Thyroid gland (tissue), 4 donors: ENCODE measurements around the gene CPE. TPM values are rescaled to one million over a fixed set of nuclear protein-coding genes. Genes with fewer than 3 reads are reported as not detected.
"Not testable (repeated sequence)": the region's sequence is repeated elsewhere in the genome, so short reads cannot be mapped to it uniquely, and the experiment has no call there.

Source experiments
- DNase-seq, 2 donors: peaks; one replicate each; pipeline ENCODE4 v3.0.0-alpha.2; 2019
- H3K27ac ChIP-seq, 3 donors: fragments of 200-600 bp; sonication (generic); 1 replicate in 2 of 3; 2 replicates in 1 of 3; pipeline ENCODE4 v1.5.1; 2016 to 2019; ENCODE audit warnings: mild to moderate bottlenecking in 1 of 3, moderate library complexity in 1 of 3
- H3K27me3 ChIP-seq: fragments of 200-600 bp; sonication (generic); one replicate; pipeline ENCODE4 v1.5.1; 2019
- H3K36me3 ChIP-seq, 2 donors: fragments of 200-600 bp; sonication (generic); one replicate each; pipeline ENCODE4 v1.5.1; 2016 to 2019
- H3K4me1 ChIP-seq, 2 donors: fragments of 200-600 bp; sonication (generic); one replicate each; pipeline ENCODE4 v1.5.1; 2017 to 2019
- H3K4me3 ChIP-seq, 3 donors: fragments of 200-600 bp; sonication (generic); replicated peaks in 1 of 3; 1 replicate in 2 of 3; 2 replicates in 1 of 3; pipeline ENCODE4 v1.5.1; 2016; ENCODE audit warnings: mild to moderate bottlenecking in 1 of 3
- H3K9me3 ChIP-seq: fragments of 200-600 bp; sonication (generic); one replicate; pipeline ENCODE4 v1.5.1; 2017
- POLR2A ChIP-seq, 2 donors: fragments of 450-650 bp; IDR thresholded peaks; one replicate each; pipeline ENCODE4 v1.6.1; 2017; ENCODE audit warnings: antibody characterized with exemption in 2 of 2, mild to moderate bottlenecking in 2 of 2, moderate library complexity in 1 of 2
- WGBS, 2 donors: methylation state at CpG; one replicate each; pipeline ENCODE4 v1.1.5; 2017; 5-methylcytosine and 5-hydroxymethylcytosine counted together
- intact Hi-C: fragments of 100-400 bp; cut with DNase I; formaldehyde crosslinking; loops from one replicate; pipeline ENCODE4 v1.15.1; 2023
- total RNA-seq, 4 donors: library from RNA; depleted of rRNA; stranded (reverse); fragments of >200 nt; gene quantifications; one replicate each; pipeline ENCODE4 v1.2.3, GENCODE V29; 2016
- TF ChIP-seq, protein P1 (sequence below), 6 experiments: fragments of 200-600 bp in 3 of 6; fragments of 450-650 bp in 3 of 6; sonication (generic) in 3 of 6; IDR thresholded peaks; one replicate each; pipeline ENCODE4 v1.5.1; 2016 to 2019; ENCODE audit warnings: antibody characterized with exemption in 6 of 6, mild to moderate bottlenecking in 2 of 6, inconsistent platforms in 1 of 6, moderate library complexity in 1 of 6

The CPE gene
- total RNA-seq, 4 donors from 2014 or later, result 159 to 334 (median 309) TPM

DNA sequence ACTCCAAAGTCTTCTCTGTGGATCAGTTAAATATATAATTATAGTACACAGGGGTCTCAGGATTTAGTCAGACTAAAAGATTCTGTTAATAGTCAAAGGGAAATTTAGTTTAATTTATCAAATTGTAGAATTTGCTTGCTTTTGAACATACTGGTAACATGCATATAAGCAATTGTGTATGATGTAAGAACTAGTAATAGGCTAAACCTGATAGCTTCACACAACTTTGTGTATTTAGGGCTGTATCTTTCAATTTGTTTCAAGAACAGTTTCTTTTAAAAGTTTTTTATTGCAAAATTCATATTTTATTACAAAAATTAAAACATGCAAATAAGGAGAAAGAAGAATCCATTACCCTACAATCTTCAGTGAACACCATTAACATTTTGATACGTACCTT lies 99.5 kb downstream of the CPE start:
- no peak for DNase-seq
- WGBS, 2 donors, result 91 to 97% methylated on average over 1 of the region's 1 CpG
- intact Hi-C loops, result no loop called here

DNA sequence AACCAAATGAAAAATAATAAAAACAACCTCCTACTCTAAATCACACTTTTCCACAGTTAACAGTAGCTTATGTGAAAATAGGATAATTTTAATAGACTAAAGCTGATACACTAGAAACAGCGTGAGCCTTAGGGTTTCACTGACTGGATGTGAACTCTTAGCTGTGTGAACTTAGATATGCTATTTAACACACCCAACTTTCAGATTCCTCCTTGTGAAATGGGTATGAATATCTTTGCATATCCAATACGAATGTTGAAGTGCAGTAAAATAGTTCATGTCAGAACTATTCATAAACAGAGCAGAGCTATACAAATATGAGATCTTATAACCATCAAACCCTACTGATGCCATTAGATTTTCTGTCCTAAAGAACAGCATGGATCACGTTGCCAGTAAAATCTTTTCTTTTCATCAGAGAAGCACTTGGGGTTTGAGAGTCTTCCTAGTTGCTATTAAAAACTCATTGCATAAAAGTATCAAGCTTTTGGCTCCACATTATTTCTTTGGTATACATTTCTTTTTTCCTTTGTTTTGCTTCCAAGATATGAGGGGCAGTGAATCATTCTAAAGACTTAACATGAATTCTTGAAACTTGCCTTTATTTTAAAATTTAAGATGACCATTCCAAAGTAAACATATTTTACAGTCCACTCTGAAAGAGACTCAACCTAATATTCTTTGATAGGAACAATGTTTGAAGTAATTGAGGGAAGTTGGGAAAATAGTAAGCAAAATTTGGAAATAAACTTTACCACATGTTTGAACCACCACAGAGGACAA lies 102.4 kb downstream of the CPE start:
- H3K4me3 ChIP-seq, result no peak overlapping the region
- DNase-seq, result no peak
- H3K9me3 ChIP-seq, result no peaks in the 10 kb centered on the region
- intact Hi-C loops, result no loop called here
- TF ChIP-seq, protein P1, sequence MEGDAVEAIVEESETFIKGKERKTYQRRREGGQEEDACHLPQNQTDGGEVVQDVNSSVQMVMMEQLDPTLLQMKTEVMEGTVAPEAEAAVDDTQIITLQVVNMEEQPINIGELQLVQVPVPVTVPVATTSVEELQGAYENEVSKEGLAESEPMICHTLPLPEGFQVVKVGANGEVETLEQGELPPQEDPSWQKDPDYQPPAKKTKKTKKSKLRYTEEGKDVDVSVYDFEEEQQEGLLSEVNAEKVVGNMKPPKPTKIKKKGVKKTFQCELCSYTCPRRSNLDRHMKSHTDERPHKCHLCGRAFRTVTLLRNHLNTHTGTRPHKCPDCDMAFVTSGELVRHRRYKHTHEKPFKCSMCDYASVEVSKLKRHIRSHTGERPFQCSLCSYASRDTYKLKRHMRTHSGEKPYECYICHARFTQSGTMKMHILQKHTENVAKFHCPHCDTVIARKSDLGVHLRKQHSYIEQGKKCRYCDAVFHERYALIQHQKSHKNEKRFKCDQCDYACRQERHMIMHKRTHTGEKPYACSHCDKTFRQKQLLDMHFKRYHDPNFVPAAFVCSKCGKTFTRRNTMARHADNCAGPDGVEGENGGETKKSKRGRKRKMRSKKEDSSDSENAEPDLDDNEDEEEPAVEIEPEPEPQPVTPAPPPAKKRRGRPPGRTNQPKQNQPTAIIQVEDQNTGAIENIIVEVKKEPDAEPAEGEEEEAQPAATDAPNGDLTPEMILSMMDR (IDR thresholded peaks at IDR 0.05), result no peak
- no peak for TF ChIP-seq POLR2A (IDR thresholded peaks at IDR 0.05)
- H3K27me3 ChIP-seq, result no peaks in the 10 kb centered on the region
- H3K36me3 ChIP-seq, result no peaks in the 10 kb centered on the region
- no peak overlapping the region for H3K27ac ChIP-seq
- WGBS, 2 donors, result 82 to 87% methylated on average over 3 of the region's 3 CpGs
- no peaks in the 10 kb centered on the region for H3K4me1 ChIP-seq

More for the DNA sequence above, 99.5 kb downstream of the CPE start:
- TF ChIP-seq, protein P1 (IDR thresholded peaks at IDR 0.05), result no peak
- TF ChIP-seq POLR2A (IDR thresholded peaks at IDR 0.05), result no peak
- H3K4me1 ChIP-seq, result peaks cover 0 to 3% of the 10 kb centered on the region in 2 donors
- no peaks in the 10 kb centered on the region for H3K36me3 ChIP-seq
- H3K27me3 ChIP-seq, result no peaks in the 10 kb centered on the region
- H3K27ac ChIP-seq, result no peak overlapping the region
- no peaks in the 10 kb centered on the region for H3K9me3 ChIP-seq
- H3K4me3 ChIP-seq, result no peak overlapping the region

DNA sequence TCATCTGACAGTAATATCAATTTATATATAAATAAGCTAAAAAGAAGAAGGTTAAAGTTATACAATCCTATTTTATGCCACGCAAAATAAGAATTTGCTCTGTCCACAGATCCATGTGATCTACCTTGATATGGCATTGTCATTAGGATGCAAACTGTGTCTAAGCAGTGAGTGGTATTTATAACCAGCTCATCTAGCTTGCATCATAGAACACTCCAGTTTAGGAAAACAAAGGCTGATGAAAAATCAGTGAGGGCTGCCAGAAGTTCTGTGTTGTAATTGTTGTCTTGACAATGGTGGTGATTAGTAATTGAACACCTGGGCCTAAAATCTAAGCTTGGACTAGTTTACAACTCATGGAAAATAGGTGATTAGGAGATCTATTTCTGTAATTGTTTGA lies 111.0 kb downstream of the CPE start:
- WGBS, 2 donors, result 90 to 96% methylated on average over 1 of the region's 1 CpG
- no peak for TF ChIP-seq POLR2A (IDR thresholded peaks at IDR 0.05)
- TF ChIP-seq, protein P1 (IDR thresholded peaks at IDR 0.05), result no peak
- Histone ChIP-seq H3K36me3 (peaks cover 0 to 11% of the 10 kb centered on the region in 2 donors), H3K27ac (no peak overlapping the region), H3K4me1 (no peaks in the 10 kb centered on the region), H3K9me3 (no peaks in the 10 kb centered on the region), H3K27me3 (no peaks in the 10 kb centered on the region), H3K4me3 (no peak overlapping the region)
- intact Hi-C loops, result no loop called here
- DNase-seq, result no peak

DNA sequence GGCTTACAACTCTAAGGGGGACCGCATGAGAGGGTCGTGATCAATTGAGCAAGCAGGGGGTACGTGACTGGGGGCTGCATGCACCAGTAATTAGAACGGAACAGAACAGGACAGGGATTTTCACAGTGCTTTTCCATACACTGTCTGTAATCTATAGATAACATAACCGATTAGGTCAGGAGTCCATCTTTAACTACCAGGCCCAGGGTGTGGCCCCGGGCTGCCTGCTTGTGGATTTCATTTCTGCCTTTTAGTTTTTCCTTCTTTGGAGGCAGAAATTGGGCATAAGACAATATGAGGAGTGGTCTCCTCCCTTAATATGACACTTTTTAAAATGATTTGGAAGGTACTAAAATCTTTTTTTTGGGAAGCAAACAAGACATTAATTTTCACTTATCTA lies 113.8 kb downstream of the CPE start:
- H3K4me3 ChIP-seq, DNase-seq, intact Hi-C loops, H3K4me1 ChIP-seq, H3K27ac ChIP-seq, H3K9me3 ChIP-seq, H3K27me3 ChIP-seq: not testable (repeated sequence)
- WGBS, 2 donors, result 83 to 93% methylated on average over 6 of the region's 6 CpGs
- peaks cover 0 to 12% of the 10 kb centered on the region in 2 donors for H3K36me3 ChIP-seq

DNA sequence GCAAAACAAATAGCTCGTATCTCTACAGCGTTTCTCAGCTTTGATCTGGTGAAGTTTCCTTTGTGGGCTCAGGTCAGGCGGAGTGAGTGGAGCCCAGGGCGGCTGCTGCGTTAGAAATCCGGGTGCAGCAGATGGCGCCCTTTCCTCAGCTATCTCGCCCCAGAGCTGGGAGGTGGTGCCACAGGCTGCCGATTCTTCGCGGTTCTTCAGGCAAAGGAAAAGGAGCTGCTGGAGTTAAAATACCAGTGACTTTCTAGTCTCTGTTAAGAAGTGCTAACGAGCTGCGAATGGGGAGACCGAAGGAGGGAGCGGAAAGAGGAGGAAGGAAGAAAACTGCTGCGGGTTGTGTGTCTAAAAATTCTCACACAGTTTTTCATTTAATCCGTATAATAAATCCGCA lies 114.6 kb downstream of the CPE start:
- no peak overlapping the region for H3K4me3 ChIP-seq
- no peaks in the 10 kb centered on the region for H3K4me1 ChIP-seq
- peak; percentile 6 to 16 for DNase-seq
- no peaks in the 10 kb centered on the region for H3K27me3 ChIP-seq
- 50 to 54% methylated on average over 18 of the region's 18 CpGs for WGBS, 2 donors
- peaks cover 0 to 5% of the 10 kb centered on the region in 2 donors for H3K36me3 ChIP-seq
- TF ChIP-seq, protein P1 (IDR thresholded peaks at IDR 0.05), result peak in 3 of 6 experiments; percentile 11 to 38 (median 24)
- TF ChIP-seq POLR2A (IDR thresholded peaks at IDR 0.05), result no peak
- intact Hi-C loops, result no loop called here
- H3K9me3 ChIP-seq, result no peaks in the 10 kb centered on the region
- H3K27ac ChIP-seq, result no peak overlapping the region
